Head of caudate nucleus (tissue), 42 donors: Measurements from ENCODE around the gene PDSS2.

ENCODE experiments used
- DNase-seq, 42 donors: peaks; one replicate each; pipeline versions ENCODE4 v3.0.0 to v3.0.0-alpha.2; 2020 to 2021; ENCODE audit warnings: mixed read lengths in 7 of 42
- intact Hi-C: fragments of 100-400 bp; cut with DNase I; formaldehyde crosslinking; loops from one replicate; pipeline ENCODE4 v1.15.0; 2022

The PDSS2 gene

DNA sequence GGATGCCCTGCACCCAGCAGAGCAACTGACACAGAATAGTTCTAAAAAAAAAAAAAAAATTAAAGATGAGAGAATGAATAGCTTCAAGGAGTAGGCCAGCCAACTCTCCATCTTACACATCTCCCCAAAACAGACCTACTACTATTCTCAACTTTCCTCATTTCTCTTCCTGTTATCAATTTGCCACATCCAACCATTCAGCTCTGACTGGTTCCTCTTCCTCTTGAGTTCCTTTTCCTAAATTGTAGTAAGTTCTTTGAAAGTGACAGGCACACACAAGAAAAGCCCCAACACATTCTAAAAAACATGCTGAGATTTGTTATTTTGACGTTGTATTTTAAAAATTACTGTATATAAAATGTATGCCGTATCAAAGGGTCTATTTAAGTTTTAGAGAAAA lies 117.2 kb downstream of the PDSS2 start:
- intact Hi-C loops: no loop called here
- no peak for DNase-seq

DNA sequence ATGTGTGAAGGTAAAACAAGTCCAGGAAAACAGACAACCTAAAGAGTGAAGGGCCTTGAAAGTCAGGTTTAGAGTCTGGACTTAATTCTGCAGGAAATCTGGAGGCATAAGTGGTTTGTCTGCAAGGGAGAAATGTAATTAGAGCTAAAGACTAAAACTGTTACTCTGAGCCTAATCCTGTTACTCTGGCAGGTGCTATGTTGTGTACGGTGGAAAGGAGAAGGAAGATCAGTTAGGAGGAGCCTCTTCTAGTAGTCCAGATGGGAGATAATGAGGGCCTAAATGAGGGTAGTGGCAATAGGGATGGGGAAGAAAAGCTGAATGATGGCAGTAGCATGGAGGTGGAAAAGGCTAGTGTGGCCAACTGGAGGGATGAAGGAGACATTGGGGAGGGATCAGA lies 118.5 kb downstream of the PDSS2 start:
- DNase-seq: no peak
- intact Hi-C loops: no loop called here

DNA sequence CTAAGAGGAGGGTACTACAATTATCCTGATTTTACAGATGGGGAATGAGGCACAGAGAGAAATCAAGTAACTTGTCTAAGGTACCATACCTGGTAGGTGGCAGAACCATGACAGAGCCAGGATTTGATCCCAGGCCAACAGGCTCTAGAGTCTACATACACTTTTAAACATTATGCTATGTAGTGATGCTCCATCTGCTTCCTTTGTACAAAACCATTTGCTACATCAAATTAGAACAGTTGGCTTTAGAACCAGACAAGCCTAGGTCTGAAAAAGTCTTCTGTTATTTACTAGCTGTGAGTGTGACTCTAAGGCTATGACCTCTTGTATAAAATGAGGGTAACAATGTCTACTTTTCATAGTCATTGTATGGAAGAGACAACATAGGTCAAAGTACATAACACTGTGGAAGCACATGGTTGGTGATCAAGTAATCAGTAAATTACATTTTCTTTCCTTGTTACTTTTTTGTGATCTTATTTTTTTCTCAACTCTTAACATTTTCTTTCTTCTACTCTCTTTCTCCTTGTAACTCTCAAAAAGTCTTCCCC lies 122.1 kb downstream of the PDSS2 start:
- intact Hi-C loops: no loop called here
- DNase-seq: no peak

DNA sequence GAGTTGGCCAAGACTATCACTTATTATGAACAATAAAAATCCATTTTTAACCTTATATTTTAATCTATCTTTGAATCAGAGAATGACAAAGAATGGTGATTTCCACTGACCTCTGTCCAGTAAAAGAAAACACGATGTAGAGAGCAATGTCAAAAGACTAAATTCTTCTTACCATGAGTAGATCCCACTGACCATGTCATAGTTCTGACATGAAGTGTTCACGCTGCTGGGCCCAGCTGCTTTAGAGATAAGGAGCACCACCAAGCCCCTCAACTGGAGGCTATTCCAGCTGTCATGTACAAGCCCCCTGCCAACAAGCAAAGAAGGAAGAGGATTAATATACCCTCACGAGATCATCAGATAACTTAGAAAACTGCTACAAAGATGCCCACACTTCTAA lies 125.3 kb downstream of the PDSS2 start:
- intact Hi-C loops: no loop called here
- DNase-seq: no peak

DNA sequence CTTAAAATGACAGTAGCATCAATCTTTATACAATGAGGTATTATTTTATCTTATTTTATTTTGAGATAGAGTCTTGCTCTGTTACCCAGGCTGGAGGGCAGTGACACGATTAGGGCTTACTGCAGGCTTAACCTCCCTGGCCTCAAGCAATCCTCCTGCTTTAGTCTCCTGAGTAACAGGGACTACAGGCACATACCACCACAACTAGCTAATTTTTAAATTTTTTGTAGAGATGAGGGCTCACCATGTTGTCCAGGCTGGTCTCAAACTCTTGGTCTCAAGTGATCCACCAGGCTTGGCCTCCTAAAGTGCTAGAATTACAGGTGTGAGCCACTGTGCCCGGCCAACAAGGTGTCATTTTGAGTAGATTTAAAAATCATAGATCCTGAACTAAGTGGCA lies 125.9 kb downstream of the PDSS2 start:
- intact Hi-C loops: no loop called here
- no peak for DNase-seq

DNA sequence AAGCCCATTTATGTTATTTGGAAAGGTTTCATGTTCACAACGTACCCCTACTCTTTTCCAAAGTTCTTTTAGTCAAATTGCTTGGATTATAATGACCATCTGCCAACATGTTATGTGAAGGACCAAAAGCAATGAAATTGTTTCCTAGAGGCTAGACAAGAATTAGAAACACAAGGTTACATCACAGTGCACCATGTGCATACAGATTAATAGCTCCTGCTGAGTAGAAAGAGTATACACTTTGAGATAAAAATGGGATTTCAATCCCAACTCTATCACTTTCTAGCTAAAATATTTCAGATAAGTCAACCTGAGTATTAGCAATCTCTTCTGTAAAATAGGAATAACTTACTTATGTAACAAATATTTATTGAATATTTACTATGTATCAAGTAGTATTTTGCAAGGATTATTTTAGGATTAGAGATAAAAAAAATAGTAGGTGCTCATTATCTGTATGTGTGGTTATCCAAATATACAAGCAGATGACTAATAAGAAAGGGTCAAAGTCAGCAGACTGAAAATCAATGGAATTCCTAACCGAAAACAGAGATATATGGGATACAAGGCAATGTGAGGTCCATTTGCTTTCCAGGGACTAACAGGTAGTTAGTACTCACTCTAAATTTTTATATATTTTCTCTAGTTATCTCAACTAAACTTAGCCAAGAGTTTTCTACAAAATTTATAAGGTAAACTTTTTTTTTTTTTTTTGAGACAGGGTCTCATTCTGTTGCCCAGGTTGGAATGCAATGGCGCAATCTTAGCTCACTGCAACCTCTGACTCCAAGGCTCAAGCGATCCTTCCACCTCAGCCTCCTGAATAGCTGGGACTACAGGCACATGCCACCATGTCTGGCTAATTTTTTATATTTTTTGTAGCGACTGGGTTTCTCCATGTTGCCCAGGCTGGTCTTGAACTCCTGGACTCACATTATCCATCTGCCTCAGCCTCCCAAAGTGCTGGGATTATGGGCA lies 127.7 kb downstream of the PDSS2 start:
- no peak for DNase-seq
- intact Hi-C loops: no loop called here

DNA sequence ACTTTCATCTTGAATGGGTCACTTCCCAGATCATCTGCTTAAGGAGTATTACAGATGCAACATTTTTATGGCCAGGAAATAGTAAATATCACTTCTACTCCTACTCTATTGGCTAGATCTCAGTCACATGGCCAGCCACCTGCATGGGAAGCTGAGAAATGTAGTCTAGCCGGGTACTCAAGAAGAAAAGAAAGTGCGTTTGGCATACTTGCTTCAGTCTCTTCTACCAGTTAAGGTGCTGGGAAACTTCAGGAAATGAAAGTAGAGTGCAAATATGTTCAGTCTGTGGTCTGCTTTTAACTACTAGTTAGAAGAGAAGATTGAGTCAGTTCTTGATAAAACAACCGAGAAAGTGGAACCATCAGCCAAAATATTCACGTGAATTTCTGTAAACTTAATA lies 129.2 kb downstream of the PDSS2 start:
- no peak for DNase-seq

DNA sequence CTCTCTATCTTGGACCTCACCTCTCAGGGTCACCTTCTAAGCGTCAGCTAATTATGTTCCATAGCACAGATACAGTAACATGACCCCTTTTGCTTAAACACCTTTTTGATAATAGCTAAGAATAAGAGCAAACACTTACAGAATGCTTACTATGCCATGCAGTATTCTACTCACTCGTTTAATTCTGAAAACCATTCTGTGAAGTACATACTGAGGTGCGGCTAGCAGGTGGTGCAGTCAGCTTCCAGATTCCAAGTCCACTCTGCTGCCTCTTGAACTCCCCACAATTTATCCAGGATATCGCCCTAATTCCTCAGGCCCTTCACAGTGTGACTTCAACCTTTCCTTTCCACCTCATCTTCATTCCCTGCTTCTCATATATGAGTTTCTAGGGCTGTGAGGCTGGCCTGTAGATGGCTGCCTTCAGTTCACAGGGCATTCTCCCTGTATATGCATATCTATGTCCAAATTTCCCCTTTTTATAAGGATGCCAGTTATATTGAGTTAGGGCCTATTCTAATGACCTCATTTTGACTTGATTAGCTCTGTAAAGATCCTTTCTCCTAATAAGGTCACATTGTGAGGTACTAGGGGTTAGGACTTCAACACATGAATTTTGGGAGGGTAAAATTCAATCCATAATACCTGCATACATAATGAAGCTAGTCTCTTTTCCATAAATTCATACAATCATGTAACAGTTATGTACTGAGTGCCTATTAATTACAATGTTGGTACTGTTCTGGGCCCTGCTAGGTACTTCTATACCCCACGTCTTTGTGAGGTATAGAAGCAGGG lies 130.1 kb downstream of the PDSS2 start:
- intact Hi-C loops: no loop called here
- no peak for DNase-seq

More for the DNA sequence above, 129.2 kb downstream of the PDSS2 start:
- intact Hi-C loops: no loop called here

DNA sequence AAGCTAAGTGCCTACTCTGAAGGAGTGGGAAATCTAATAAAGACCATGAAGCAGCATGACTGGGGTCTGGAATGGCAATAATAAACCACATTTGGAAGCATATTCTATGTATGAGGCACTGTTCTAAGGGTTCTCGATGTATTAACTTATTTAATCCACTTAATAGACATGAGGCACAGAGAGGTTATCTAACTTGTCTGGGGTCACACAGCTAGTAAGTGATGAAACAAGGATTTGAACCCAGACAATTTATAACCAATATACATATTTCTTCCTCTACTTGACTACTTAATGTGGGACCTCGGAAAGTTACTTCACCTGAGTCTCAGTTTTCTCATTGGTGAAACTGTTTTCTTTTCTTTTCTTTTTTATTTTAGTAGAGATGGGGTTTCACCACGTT lies 131.3 kb downstream of the PDSS2 start:
- intact Hi-C loops: no loop called here
- DNase-seq: no peak

DNA sequence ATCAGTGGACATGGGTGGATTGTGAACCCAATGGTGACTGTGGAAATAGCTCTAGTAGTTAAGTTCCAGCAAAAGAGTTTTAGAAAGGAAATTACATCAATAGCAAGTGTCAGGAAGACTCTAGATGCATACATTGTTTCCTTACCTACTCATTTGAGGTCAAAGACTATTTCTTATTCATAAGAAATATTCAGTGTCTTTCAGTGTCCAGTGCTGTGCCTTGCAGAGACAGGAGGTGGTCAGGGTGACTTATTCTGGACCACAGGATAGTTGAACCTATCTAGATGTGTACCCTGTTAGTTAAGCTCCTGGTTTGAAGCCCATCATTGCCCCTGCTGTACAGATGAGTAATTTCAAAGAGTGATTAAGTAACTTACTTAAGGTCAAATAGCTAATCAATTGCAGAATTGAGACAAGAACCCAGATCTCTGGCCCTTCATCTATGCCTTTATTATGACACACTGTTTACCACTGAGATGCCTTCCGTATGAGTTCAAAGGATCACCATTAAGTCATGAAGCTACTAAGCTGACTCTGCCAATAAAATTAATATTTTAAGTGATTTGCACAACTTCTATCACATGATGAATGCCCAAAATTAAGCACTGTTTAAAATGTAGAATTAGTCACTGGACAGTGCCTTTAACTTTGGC lies 136.1 kb downstream of the PDSS2 start:
- DNase-seq: no peak
- intact Hi-C loops: no loop called here

DNA sequence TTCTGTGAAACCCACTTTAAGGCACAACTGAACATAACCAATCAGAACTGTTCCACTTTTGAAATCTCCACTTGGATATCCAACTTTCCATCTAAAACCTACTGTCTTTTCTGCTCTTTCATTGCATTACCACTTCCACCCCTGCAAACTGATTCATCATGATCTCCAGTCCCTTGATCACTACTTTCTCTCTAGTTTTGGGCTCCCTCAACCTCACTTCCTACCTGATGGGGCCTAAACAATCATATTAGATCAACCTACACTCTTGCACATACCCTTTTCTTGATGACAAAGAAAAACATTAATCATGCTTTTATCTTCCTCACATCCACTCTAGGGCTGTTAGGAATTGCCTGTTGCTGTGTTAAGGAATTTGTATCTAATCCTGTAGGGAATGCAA lies 137.6 kb downstream of the PDSS2 start:
- intact Hi-C loops: no loop called here

DNA sequence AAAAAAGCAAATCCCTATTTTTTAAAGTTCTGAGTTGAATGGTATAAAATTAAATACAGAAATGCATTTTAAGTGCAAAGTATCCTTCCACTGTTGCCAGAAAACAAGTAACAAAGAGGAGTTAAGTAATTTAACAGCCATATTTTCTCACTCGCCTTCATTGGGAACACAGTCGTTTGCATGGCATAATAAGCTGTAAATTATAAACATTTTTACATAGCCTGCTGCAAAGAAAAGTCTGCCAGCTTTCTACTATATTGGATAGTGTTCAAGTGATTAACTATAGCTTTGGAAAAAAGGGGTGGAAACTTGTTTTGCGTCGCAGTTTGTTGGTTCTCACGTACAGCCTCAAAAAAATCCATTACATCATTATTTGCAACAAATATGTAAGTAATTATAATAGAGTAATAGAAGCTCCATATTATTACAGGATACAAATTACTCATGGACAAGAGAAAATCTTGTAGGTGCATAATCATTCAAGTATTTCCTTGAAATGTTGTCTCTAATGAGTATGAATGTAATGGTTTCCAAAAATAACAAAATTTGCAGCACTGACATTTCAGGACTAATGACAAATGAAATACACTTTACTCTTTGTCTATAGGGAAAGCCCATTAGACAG lies 139.3 kb downstream of the PDSS2 start:
- DNase-seq: no peak
- intact Hi-C loops: no loop called here

More for the DNA sequence above, 137.6 kb downstream of the PDSS2 start:
- no peak for DNase-seq

DNA sequence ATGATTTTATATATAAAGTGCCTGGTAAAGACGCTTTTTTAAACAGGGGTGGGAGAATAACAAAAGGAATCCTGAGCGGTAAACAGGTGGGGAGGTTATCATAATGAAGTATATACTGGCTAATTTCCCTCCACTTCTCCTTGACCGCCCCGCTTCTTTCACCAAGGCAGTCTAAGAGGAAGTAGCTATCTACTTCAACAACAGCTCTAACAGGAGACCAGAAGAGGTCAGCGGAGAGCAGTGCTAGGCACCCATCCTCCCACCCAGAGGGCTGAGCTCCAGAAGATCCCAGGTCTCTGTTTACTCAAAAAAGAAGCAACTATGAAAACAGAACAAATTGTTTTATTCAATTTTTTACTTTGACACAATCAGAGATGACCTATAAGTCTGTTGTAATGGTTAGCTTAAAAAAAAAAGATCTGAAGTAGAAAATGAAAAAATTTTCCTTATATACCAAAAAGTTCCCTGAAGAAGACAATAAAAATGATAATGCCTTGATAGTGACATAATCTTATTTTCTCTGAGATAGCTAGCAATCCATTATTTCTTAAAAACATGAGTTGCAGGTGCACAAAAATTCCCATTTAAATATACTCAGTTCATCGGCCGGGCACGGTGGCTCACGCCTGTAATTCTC lies 141.1 kb downstream of the PDSS2 start:
- intact Hi-C loops: no loop called here
- DNase-seq: peak in 40 of 42 donors; percentile 5 to 80 (median 52)

DNA sequence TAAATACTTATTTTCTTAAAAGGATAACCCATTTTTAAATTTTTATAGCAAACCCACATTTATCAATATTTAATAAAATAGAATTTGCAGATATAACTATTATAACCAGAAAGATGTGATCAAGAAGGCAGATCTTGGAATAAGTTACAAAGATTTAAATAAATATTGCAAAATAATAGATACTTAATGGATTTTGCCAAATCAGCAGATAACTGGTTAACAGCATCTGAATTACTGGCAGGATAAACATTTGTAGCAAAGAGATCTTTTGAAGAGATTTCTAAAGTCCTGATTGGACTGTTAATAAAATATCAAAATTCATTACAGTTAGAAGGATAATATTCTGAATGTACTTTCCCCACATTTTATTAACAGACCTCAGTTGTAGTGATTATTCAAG lies 144.2 kb downstream of the PDSS2 start:
- intact Hi-C loops: no loop called here

DNA sequence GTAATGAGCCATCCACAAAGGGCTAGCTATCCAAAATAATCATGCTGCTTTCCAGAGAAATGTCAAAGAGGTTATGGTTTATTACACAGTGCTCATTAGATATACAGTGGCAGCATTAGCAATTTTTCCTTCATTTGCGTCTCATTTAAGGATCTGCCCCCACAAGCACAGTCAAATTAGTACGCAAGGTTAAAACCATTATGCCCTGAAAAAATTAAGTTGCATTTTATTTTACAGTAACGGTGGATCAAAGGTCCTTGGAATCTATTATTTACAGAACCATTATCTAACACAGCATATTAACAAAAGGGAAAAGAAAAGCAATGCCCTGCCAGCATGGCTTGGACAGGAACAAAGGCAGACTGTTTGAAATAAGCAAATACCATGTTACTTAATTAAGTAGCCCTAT lies 144.8 kb downstream of the PDSS2 start:
- intact Hi-C loops: no loop called here

More for the DNA sequence above, 144.2 kb downstream of the PDSS2 start:
- DNase-seq: no peak

DNA sequence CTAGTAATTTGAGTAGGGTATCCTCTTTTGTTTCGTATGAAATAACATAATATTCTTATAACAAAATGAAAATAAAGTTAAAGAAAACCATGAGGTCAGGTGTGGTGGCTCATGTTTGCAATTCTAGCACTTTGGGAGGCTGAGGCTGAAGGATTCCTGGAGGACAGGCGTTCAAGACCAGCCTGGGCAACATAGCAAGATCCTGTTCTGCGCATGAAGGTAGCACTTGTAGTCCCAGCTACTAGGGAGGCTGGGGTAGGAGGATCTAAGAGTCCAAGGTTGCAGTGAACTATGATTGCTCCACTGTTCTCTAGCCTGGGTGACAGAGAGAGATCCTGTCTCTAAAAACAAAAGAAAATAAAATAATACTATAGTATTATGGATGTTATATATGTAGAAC lies 145.6 kb downstream of the PDSS2 start:
- DNase-seq: no peak
- intact Hi-C loops: no loop called here

More for the DNA sequence above, 144.8 kb downstream of the PDSS2 start:
- no peak for DNase-seq

DNA sequence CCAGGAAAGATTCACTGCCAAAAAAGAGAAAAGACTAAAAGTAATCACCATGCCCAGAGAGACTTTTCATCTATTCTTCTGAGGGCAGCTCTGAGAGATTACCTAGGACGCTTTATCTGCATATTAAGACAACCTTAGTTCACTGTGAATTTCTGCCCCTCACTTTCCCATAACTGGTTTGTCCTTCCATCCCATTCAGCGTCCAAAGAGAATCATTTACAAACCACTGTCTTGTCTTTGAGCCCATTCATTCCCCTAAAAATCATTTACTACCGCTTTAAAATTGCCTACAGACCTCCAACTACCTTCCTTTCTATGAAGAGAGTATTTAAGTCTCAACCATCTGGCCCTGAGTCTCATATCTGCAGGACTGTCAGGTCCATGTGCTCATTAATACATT lies 149.0 kb downstream of the PDSS2 start:
- DNase-seq: no peak
- intact Hi-C loops: no loop called here

DNA sequence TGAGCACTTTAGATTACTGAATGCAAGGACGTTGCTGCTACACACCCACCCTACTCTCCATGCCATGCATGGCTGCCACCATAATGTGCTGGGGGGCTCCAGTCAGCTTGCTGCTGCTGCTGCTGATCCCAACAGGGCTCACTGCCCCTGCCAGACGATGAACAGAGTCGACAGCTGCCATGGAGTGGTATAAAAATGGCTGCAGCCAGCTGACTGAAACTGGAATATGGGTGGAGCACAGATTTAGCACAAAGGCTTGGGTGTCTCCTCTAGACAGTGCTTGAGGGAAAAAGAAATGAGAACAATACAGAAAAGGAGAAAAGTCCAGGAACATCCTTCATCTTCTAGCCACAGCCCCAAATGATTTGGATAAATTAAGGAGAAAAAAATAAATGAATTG lies 150.7 kb downstream of the PDSS2 start:
- intact Hi-C loops: no loop called here
- no peak for DNase-seq
